HG03469 (cell line): ENCODE results near the gene SMIM1.
"Not testable (repeated sequence)": the region's sequence is repeated elsewhere in the genome, so short reads cannot be mapped to it uniquely, and the experiment has no call there.

Source experiments
- ATAC-seq: cut with Tn5 transposase; IDR thresholded peaks from one replicate; pipeline ENCODE4 v1.9.1; 2021; ENCODE audit warnings: mild to moderate bottlenecking, moderate library complexity, moderate number of reproducible peaks; ENCODE audit not compliant: unreplicated experiment

The SMIM1 gene

GRCh38 chr1:3789421-3790300 lies 17.1 kb downstream of the SMIM1 start:
- no peak for ATAC-seq

GRCh38 chr1:3790500-3790923 lies 18.0 kb downstream of the SMIM1 start:
- ATAC-seq = no peak

- ATAC-seq = no peak
Measured at GRCh38 chr1:3790952-3791351, 18.4 kb downstream of the SMIM1 start.

GRCh38 chr1:3795453-3796214 lies 23.1 kb downstream of the SMIM1 start:
- ATAC-seq = no peak

GRCh38 chr1:3796215-3797061 lies 23.9 kb downstream of the SMIM1 start, which contains the start of gene LRRC47:
LRRC47 (minus strand) TSS chr1:3796498; CDS start chr1:3796476, 22 bp downstream.
- ATAC-seq = peak; percentile 93

GRCh38 chr1:3799976-3800685 lies 27.6 kb downstream of the SMIM1 start:
- ATAC-seq = no peak

GRCh38 chr1:3800795-3801194 lies 28.2 kb downstream of the SMIM1 start:
- ATAC-seq = not testable (repeated sequence)

- ATAC-seq = no peak
Measured at GRCh38 chr1:3803905-3804626, 31.5 kb downstream of the SMIM1 start.

- ATAC-seq = not testable (repeated sequence)
Measured at GRCh38 chr1:3804627-3804944, 32.0 kb downstream of the SMIM1 start.

GRCh38 chr1:3805038-3805437 lies 32.5 kb downstream of the SMIM1 start:
- ATAC-seq = no peak

GRCh38 chr1:3807769-3808168 lies 35.2 kb downstream of the SMIM1 start:
- ATAC-seq = no peak

- ATAC-seq = no peak
Measured at GRCh38 chr1:3809680-3810079, 37.1 kb downstream of the SMIM1 start.

- ATAC-seq = not testable (repeated sequence)
Measured at GRCh38 chr1:3810149-3810761, 37.7 kb downstream of the SMIM1 start.

GRCh38 chr1:3811595-3811911 lies 39.0 kb downstream of the SMIM1 start:
- no peak for ATAC-seq

- ATAC-seq = no peak
Measured at GRCh38 chr1:3814065-3814464, 41.5 kb downstream of the SMIM1 start.

GRCh38 chr1:3814771-3815561 lies 42.4 kb downstream of the SMIM1 start:
- ATAC-seq = no peak

- ATAC-seq = no peak
Measured at GRCh38 chr1:3816331-3817137, 44.0 kb downstream of the SMIM1 start.
